ENCODE results near the gene RASSF5. TPM values are rescaled to one million over a fixed set of nuclear protein-coding genes. Genes with fewer than 3 reads are reported as not detected.

The RASSF5 gene
- total RNA-seq, 1 donor from 2014 or later = 35.5 TPM

GRCh38 chr1:206514813-206515387, 7.6 kb downstream of the RASSF5 start:
- no peak for DNase-seq (ENCODE audit: low spot score)

GRCh38 chr1:206516728-206516990, 9.3 kb downstream of the RASSF5 start:
- DNase-seq (ENCODE audit: low spot score) = no peak

- DNase-seq (ENCODE audit: low spot score) = no peak
Observed at GRCh38 chr1:206517784-206518183, 10.5 kb downstream of the RASSF5 start.

- no peak for DNase-seq (ENCODE audit: low spot score)
Observed at GRCh38 chr1:206518206-206518605, 10.9 kb downstream of the RASSF5 start.

- DNase-seq (ENCODE audit: low spot score) = no peak
Observed at GRCh38 chr1:206518743-206519142, 11.4 kb downstream of the RASSF5 start.

- DNase-seq (ENCODE audit: low spot score) = no peak
Observed at GRCh38 chr1:206521127-206521526, 13.8 kb downstream of the RASSF5 start.

GRCh38 chr1:206521694-206522402, 14.5 kb downstream of the RASSF5 start:
- no peak for DNase-seq (ENCODE audit: low spot score)

GRCh38 chr1:206524739-206525364, 17.5 kb downstream of the RASSF5 start:
- DNase-seq (ENCODE audit: low spot score) = no peak

- no peak for DNase-seq (ENCODE audit: low spot score)
Observed at GRCh38 chr1:206526064-206526911, 19.0 kb downstream of the RASSF5 start.

- no peak for DNase-seq (ENCODE audit: low spot score)
Observed at GRCh38 chr1:206529425-206529824, 22.1 kb downstream of the RASSF5 start.

GRCh38 chr1:206532368-206532767, 25.0 kb downstream of the RASSF5 start:
- DNase-seq (ENCODE audit: low spot score) = no peak

GRCh38 chr1:206534552-206534951, 27.2 kb downstream of the RASSF5 start:
- no peak for DNase-seq (ENCODE audit: low spot score)

GRCh38 chr1:206535853-206536188, 28.5 kb downstream of the RASSF5 start:
- no peak for DNase-seq (ENCODE audit: low spot score)

GRCh38 chr1:206537141-206537540, 29.8 kb downstream of the RASSF5 start:
- DNase-seq (ENCODE audit: low spot score) = no peak

- DNase-seq (ENCODE audit: low spot score) = no peak
Observed at GRCh38 chr1:206538086-206538770, 30.9 kb downstream of the RASSF5 start.

GRCh38 chr1:206538901-206539640, 31.7 kb downstream of the RASSF5 start:
- no peak for DNase-seq (ENCODE audit: low spot score)

- peak; percentile 84 for DNase-seq (ENCODE audit: low spot score)
Observed at GRCh38 chr1:206540044-206540780, 32.9 kb downstream of the RASSF5 start.

- DNase-seq (ENCODE audit: low spot score) = no peak
Observed at GRCh38 chr1:206541236-206541833, 34.0 kb downstream of the RASSF5 start.

GRCh38 chr1:206544562-206545257, 37.4 kb downstream of the RASSF5 start:
- DNase-seq (ENCODE audit: low spot score) = peak; percentile 81

- DNase-seq (ENCODE audit: low spot score) = no peak
Observed at GRCh38 chr1:206545351-206545750, 38.0 kb downstream of the RASSF5 start.

Measured in ureter (tissue), 1 donor.